NT2/D1 (cell line): ENCODE measurements around the gene FGFBP3.

Source experiments
- SUZ12 ChIP-seq: IDR thresholded peaks from 2 replicates; pipeline ENCODE4 v1.6.1; 2011; ENCODE audit not compliant: insufficient read length, insufficient read depth; ENCODE audit errors: extremely low read depth
- YY1 ChIP-seq: IDR thresholded peaks from 2 replicates; pipeline ENCODE4 v1.6.1; 2011; ENCODE audit not compliant: insufficient read length, insufficient read depth

DNA sequence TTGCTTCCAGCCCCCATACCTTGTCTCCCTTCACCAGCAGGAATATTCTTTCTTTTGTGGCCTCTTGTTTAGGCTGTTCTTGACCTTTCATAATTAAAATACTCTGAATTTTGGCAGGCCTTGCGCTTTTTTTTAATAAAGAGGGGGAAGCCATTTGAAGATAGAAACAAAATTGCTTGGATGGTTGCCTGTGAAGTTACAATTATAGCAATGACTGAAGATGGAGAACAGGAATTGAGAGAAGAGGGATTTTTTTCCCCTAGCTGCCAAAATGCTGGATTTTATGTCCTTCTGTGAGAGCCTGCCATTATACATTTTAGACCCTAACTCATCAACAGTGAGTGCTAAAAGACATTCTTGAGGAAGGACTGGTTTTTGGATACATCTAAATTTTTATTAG lies 24.8 kb downstream of the FGFBP3 start:
- no peak for TF ChIP-seq YY1
- no peak for TF ChIP-seq SUZ12
